Measurements from ENCODE around the gene ACTR3C.
A peak's percentile ranks its signal among the peaks of the same experiment; 100 is the strongest.

Gene ACTR3C

GRCh38 chr7:150344299-150344698, 21.0 kb upstream of the ACTR3C start:
- TF ChIP-seq CTCF (IDR thresholded peaks at IDR 0.05; ENCODE audit: unreplicated experiment in 3 of 3): no peak
- peaks cover 22% of the 10 kb centered on the region for H3K4me1 Mint-ChIP-seq
- H3K4me3 Mint-ChIP-seq: no peak overlapping the region
- H3K27ac Mint-ChIP-seq: no peak overlapping the region
- H3K27me3 Mint-ChIP-seq (ENCODE audit: low read depth): peaks cover 29% of the 10 kb centered on the region
- no peaks in the 10 kb centered on the region for H3K36me3 Mint-ChIP-seq (ENCODE audit: low read depth)
- H3K9me3 Mint-ChIP-seq: peaks cover 7% of the 10 kb centered on the region

- peaks cover 7% of the 10 kb centered on the region for H3K9me3 Mint-ChIP-seq
- no peak for TF ChIP-seq CTCF (IDR thresholded peaks at IDR 0.05; ENCODE audit: unreplicated experiment in 3 of 3)
- peak overlapping the region in 1 of 3 experiments; percentile 60 for H3K27ac Mint-ChIP-seq
- H3K4me3 Mint-ChIP-seq: peak overlapping the region; percentile 28 to 70 (median 30)
- peaks cover 28% of the 10 kb centered on the region for H3K4me1 Mint-ChIP-seq
- peaks cover 29% of the 10 kb centered on the region for H3K27me3 Mint-ChIP-seq (ENCODE audit: low read depth)
- no peaks in the 10 kb centered on the region for H3K36me3 Mint-ChIP-seq (ENCODE audit: low read depth)
Observed at GRCh38 chr7:150343225-150343624, 19.9 kb upstream of the ACTR3C start.

GRCh38 chr7:150342121-150342408, 18.7 kb upstream of the ACTR3C start:
- TF ChIP-seq CTCF (IDR thresholded peaks at IDR 0.05; ENCODE audit: unreplicated experiment in 3 of 3): no peak
- H3K36me3 Mint-ChIP-seq (ENCODE audit: low read depth): no peaks in the 10 kb centered on the region
- peaks cover 7% of the 10 kb centered on the region for H3K9me3 Mint-ChIP-seq
- peak overlapping the region; percentile 80 to 85 (median 84) for H3K4me3 Mint-ChIP-seq
- H3K4me1 Mint-ChIP-seq: peaks cover 37% of the 10 kb centered on the region
- H3K27me3 Mint-ChIP-seq (ENCODE audit: low read depth): peaks cover 29% of the 10 kb centered on the region
- H3K27ac Mint-ChIP-seq: peak overlapping the region; percentile 64 to 78 (median 72)

GRCh38 chr7:150341263-150342120, 18.1 kb upstream of the ACTR3C start, which contains the start of gene RARRES2:
TSS of gene RARRES2 (minus strand) at chr7:150341629. CDS start at chr7:150340609, 1,020 bp downstream.
- no peak for TF ChIP-seq CTCF (IDR thresholded peaks at IDR 0.05; ENCODE audit: unreplicated experiment in 3 of 3)
- Mint-ChIP-seq H3K4me1 (peaks cover 37% of the 10 kb centered on the region), H3K4me3 (peak within 1 kb of the TSS; percentile 86 to 88 (median 87)), H3K27ac (peak within 1 kb of the TSS; percentile 64 to 78 (median 76)), H3K9me3 (peaks cover 7% of the 10 kb centered on the region), H3K36me3 (ENCODE audit: low read depth) (no peaks in the 10 kb centered on the region), H3K27me3 (ENCODE audit: low read depth) (peaks cover 29% of the 10 kb centered on the region)

- no peaks in the 10 kb centered on the region for H3K36me3 Mint-ChIP-seq (ENCODE audit: low read depth)
- H3K27ac Mint-ChIP-seq: peak overlapping the region in 1 of 3 experiments; percentile 63
- H3K4me1 Mint-ChIP-seq: peaks cover 43% of the 10 kb centered on the region
- peaks cover 29% of the 10 kb centered on the region for H3K27me3 Mint-ChIP-seq (ENCODE audit: low read depth)
- TF ChIP-seq CTCF (IDR thresholded peaks at IDR 0.05; ENCODE audit: unreplicated experiment in 3 of 3): no peak
- H3K4me3 Mint-ChIP-seq: peak overlapping the region; percentile 86 to 88 (median 87)
- peaks cover 7% of the 10 kb centered on the region for H3K9me3 Mint-ChIP-seq
Observed at GRCh38 chr7:150340875-150341262, 17.5 kb upstream of the ACTR3C start.
